Measurements from ENCODE around the gene PTGR3.

Gene PTGR3

GRCh38 chr18:75218065-75218923 lies 9.4 kb upstream of the PTGR3 start:
- POLR2A ChIA-PET: no interaction called here
- no peak for DNase-seq (ENCODE audit: extremely low spot score)
- TF ChIP-seq, protein P1, sequence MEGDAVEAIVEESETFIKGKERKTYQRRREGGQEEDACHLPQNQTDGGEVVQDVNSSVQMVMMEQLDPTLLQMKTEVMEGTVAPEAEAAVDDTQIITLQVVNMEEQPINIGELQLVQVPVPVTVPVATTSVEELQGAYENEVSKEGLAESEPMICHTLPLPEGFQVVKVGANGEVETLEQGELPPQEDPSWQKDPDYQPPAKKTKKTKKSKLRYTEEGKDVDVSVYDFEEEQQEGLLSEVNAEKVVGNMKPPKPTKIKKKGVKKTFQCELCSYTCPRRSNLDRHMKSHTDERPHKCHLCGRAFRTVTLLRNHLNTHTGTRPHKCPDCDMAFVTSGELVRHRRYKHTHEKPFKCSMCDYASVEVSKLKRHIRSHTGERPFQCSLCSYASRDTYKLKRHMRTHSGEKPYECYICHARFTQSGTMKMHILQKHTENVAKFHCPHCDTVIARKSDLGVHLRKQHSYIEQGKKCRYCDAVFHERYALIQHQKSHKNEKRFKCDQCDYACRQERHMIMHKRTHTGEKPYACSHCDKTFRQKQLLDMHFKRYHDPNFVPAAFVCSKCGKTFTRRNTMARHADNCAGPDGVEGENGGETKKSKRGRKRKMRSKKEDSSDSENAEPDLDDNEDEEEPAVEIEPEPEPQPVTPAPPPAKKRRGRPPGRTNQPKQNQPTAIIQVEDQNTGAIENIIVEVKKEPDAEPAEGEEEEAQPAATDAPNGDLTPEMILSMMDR (IDR thresholded peaks at IDR 0.05; ENCODE audit: control extremely low read depth, extremely low read depth, low read depth, missing control alignments): no peak
- CTCF ChIA-PET: no interaction called here

GRCh38 chr18:75216911-75217689 lies 8.2 kb upstream of the PTGR3 start:
- POLR2A ChIA-PET: no interaction called here
- CTCF ChIA-PET: interaction anchor here (1.0 to 1.8 kb wide), 2 partner anchors 9 to 11 kb away, joined by 3 to 8 read pairs; no protein-coding TSS in a partner anchor

GRCh38 chr18:75216212-75216910 lies 7.4 kb upstream of the PTGR3 start:
- ChIA-PET POLR2A (no interaction called here), CTCF (interaction anchor here (1.0 to 1.8 kb wide), 2 partner anchors 10 to 12 kb away, joined by 3 to 8 read pairs; no protein-coding TSS in a partner anchor)
- DNase-seq (ENCODE audit: extremely low spot score): no peak
- TF ChIP-seq, protein P1 (IDR thresholded peaks at IDR 0.05; ENCODE audit: control extremely low read depth, extremely low read depth, low read depth, missing control alignments): no peak

More at GRCh38 chr18:75216911-75217689, 8.2 kb upstream of the PTGR3 start:
- TF ChIP-seq, protein P1 (IDR thresholded peaks at IDR 0.05; ENCODE audit: control extremely low read depth, extremely low read depth, low read depth, missing control alignments): no peak
- DNase-seq (ENCODE audit: extremely low spot score): no peak

DNA sequence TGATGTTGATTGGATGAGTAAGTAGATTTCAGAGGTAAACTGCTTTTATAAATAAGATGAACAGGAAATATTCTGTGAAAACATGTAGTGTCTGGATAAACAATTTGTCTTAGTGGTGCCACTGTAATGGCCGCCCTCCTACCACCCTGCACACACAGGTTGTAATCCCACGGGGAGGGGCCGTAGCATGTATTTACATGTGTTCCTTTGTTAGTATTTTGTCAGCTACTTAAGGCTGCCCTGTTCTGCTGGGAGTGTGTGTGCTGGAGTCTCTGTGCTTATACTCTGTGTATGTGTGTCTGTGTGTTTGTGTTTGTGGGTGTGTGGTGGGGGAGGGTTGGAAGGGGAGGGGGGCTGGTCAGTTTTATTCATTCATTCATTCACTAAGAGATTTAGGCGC lies 6.7 kb upstream of the PTGR3 start:
- ChIA-PET CTCF (interaction anchor here (1.8 kb wide), 1 partner anchor 10 kb away, joined by 8 read pairs; no protein-coding TSS in a partner anchor), POLR2A (no interaction called here)
- TF ChIP-seq, protein P1 (IDR thresholded peaks at IDR 0.05; ENCODE audit: control extremely low read depth, extremely low read depth, low read depth, missing control alignments): no peak
- DNase-seq (ENCODE audit: extremely low spot score): no peak

DNA sequence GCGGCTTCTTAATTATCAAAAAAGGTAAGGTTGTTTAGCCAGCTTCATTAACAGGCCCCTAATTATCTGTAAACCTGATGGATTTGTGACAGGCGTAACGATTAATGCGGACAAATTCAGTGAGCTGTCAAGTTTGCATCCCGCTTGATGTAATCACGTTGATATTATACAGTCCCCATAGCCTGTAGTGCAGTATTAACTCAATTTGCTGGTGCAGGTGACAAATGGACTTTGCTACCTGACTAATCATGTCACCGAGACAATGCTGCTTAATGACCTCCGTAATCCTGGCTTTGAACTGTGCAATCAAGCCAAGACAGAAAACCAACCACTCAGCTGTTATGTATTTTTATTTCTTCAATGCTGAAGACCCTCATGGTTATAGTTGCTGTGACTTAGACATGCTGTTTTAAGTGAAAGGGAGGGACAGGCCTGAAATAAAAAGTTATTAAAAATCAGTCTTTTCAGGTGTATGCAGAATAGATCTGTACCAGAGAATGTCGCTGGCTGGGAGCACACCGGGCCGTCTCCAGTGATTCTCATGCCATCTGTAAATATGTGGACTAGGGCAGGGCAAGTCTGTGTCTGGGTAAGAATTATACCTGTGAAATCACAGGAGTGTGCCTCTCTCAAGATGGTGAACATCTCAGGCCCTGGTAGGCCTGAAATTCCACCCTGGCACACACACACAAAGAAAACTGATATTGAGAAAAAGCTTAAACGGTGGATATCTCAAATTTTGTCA lies 6.0 kb upstream of the PTGR3 start:
- POLR2A ChIA-PET: no interaction called here

More for the DNA sequence above, 6.0 kb upstream of the PTGR3 start:
- no peak for DNase-seq (ENCODE audit: extremely low spot score)
- TF ChIP-seq, protein P1 (IDR thresholded peaks at IDR 0.05; ENCODE audit: control extremely low read depth, extremely low read depth, low read depth, missing control alignments): no peak
- CTCF ChIA-PET: interaction anchor here (1.2 kb wide), 1 partner anchor 18 kb away, joined by 3 read pairs; no protein-coding TSS in a partner anchor

Data from GM10248 (cell line).